Activated effector memory CD4-positive, alpha-beta T cell treated with Interleukin-2 at 50 U/mL for 16 hours (primary cell): ENCODE data around the gene AMHR2.
A peak's percentile ranks its signal among the peaks of the same experiment; 100 is the strongest.
"Not testable (repeated sequence)": the region's sequence is repeated elsewhere in the genome, so short reads cannot be mapped to it uniquely, and the experiment has no call there.

Experiments
- DNase-seq: peaks from one replicate; pipeline ENCODE4 v3.0.0-alpha.2; 2020

AMHR2 gene

GRCh38 chr12:53415752-53416389 is 7.8 kb upstream of the AMHR2 start:
- not testable (repeated sequence) for DNase-seq

- not testable (repeated sequence) for DNase-seq
These were observed 6.3 kb upstream of the AMHR2 start for GRCh38 chr12:53417291-53417816.

- DNase-seq, result no peak
These were observed 5.4 kb upstream of the AMHR2 start for GRCh38 chr12:53418221-53418620.

- DNase-seq, result no peak
These were observed 3.9 kb upstream of the AMHR2 start for GRCh38 chr12:53419756-53420155.

GRCh38 chr12:53422247-53422646 is 1.4 kb upstream of the AMHR2 start:
- not testable (repeated sequence) for DNase-seq

- no peak for DNase-seq
These were observed 1.2 kb downstream of the AMHR2 start for GRCh38 chr12:53424626-53425514.

- DNase-seq, result no peak
These were observed 2.0 kb downstream of the AMHR2 start for GRCh38 chr12:53425515-53426150.

- no peak for DNase-seq
These were observed 4.4 kb downstream of the AMHR2 start for GRCh38 chr12:53427905-53428594.

- DNase-seq, result no peak
These were observed 5.1 kb downstream of the AMHR2 start for GRCh38 chr12:53428741-53429140.

- no peak for DNase-seq
These were observed 6.5 kb downstream of the AMHR2 start for GRCh38 chr12:53430116-53430515.

- DNase-seq, result no peak
These were observed 7.5 kb downstream of the AMHR2 start for GRCh38 chr12:53431187-53431586.

GRCh38 chr12:53435326-53435725 is 11.7 kb downstream of the AMHR2 start:
- DNase-seq, result not testable (repeated sequence)

GRCh38 chr12:53439582-53439981 is 15.9 kb downstream of the AMHR2 start:
- not testable (repeated sequence) for DNase-seq

- peak; percentile 97 for DNase-seq
These were observed 17.6 kb downstream of the AMHR2 start, which contains the start of gene PRR13 for GRCh38 chr12:53441040-53441833. TSS of gene PRR13 (plus strand) at chr12:53441734. CDS start at chr12:53442715, 981 bp downstream.

GRCh38 chr12:53443955-53444354 is 20.3 kb downstream of the AMHR2 start:
- no peak for DNase-seq

- not testable (repeated sequence) for DNase-seq
These were observed 21.1 kb downstream of the AMHR2 start for GRCh38 chr12:53444593-53445325.

GRCh38 chr12:53450936-53451335 is 27.3 kb downstream of the AMHR2 start:
- DNase-seq, result no peak

GRCh38 chr12:53451661-53452158 is 28.1 kb downstream of the AMHR2 start, which contains the start of gene PCBP2:
TSS of gene PCBP2 (plus strand) at chr12:53452102. CDS start at chr12:53454801, 2,699 bp downstream.
- peak; percentile 96 for DNase-seq

GRCh38 chr12:53452159-53453077 is 28.8 kb downstream of the AMHR2 start:
- DNase-seq, result peak; percentile 72
